Measurements from ENCODE around the gene DOK6.
"Not testable (repeated sequence)": the region's sequence is repeated elsewhere in the genome, so short reads cannot be mapped to it uniquely, and the experiment has no call there.

The DOK6 gene

GRCh38 chr18:69874058-69874457 is 473.4 kb downstream of the DOK6 start:
- DNase-seq, result peak; percentile 28

GRCh38 chr18:69876490-69876889 is 475.8 kb downstream of the DOK6 start:
- DNase-seq, result no peak

GRCh38 chr18:69878213-69878933 is 477.7 kb downstream of the DOK6 start:
- no peak for DNase-seq

- DNase-seq, result not testable (repeated sequence)
Measured at GRCh38 chr18:69879051-69879450, 478.4 kb downstream of the DOK6 start.

- DNase-seq, result no peak
Measured at GRCh38 chr18:69880083-69880482, 479.4 kb downstream of the DOK6 start.

GRCh38 chr18:69882965-69883668 is 482.4 kb downstream of the DOK6 start:
- DNase-seq, result no peak

GRCh38 chr18:69883781-69884180 is 483.1 kb downstream of the DOK6 start:
- no peak for DNase-seq

- DNase-seq, result no peak
Measured at GRCh38 chr18:69885355-69885754, 484.7 kb downstream of the DOK6 start.

GRCh38 chr18:69885841-69886531 is 485.3 kb downstream of the DOK6 start:
- no peak for DNase-seq

GRCh38 chr18:69887256-69887655 is 486.6 kb downstream of the DOK6 start:
- DNase-seq, result no peak

GRCh38 chr18:69889009-69889408 is 488.3 kb downstream of the DOK6 start:
- no peak for DNase-seq

- no peak for DNase-seq
Measured at GRCh38 chr18:69890558-69890957, 489.9 kb downstream of the DOK6 start.

GRCh38 chr18:69894467-69894866 is 493.8 kb downstream of the DOK6 start:
- no peak for DNase-seq

- no peak for DNase-seq
Measured at GRCh38 chr18:69895066-69896047, 494.7 kb downstream of the DOK6 start.

- no peak for DNase-seq
Measured at GRCh38 chr18:69897397-69898108, 496.9 kb downstream of the DOK6 start.

- no peak for DNase-seq
Measured at GRCh38 chr18:69898241-69898861, 497.7 kb downstream of the DOK6 start.
